ENCODE measurements around the gene CCDC59. TPM values are rescaled to one million over a fixed set of nuclear protein-coding genes. Genes with fewer than 3 reads are reported as not detected.

CCDC59 gene
- total RNA-seq, result 10 to 100 TPM; 23.3 to 76.4 (median 40.8) TPM

- ATAC-seq (ENCODE audit: low FRiP score in 2 of 2) (peak; percentile 99 to 100), DNase-seq (peak; percentile 96 to 98)
- Histone ChIP-seq H3K9me3 (no peaks in the 10 kb centered on the region), H3K4me3 (peak within 1 kb of the TSS; percentile 75 to 90 (median 79)), H3K27me3 (no peaks in the 10 kb centered on the region), H3K4me1 (peaks cover 31 to 44% (median 33%) of the 10 kb centered on the region in 4 donors), H3K27ac (peak within 1 kb of the TSS; percentile 96 to 98 (median 96)), H3K36me3 (peaks cover 3 to 32% (median 10%) of the 10 kb centered on the region in 4 donors)
- TF ChIP-seq CTCF (IDR thresholded peaks at IDR 0.05), result peak; percentile 98 to 100 (median 99)
- peak in 3 of 4 donors; percentile 44 to 90 (median 77) for TF ChIP-seq POLR2A (IDR thresholded peaks at IDR 0.05)
- TF ChIP-seq EP300 (IDR thresholded peaks at IDR 0.05), result peak in 1 of 4 donors; percentile 58
- TF ChIP-seq POLR2AphosphoS5 (IDR thresholded peaks at IDR 0.05), result peak; percentile 91 to 97
- WGBS, 2 donors, result 0 to 1% methylated on average over 40 to 59 of the region's 61 CpGs
Observed at GRCh38 chr12:82358200-82359114, at the start of gene CCDC59, which contains the start of gene METTL25. CCDC59 (minus strand) TSS chr12:82358387; CDS start chr12:82358376, 11 bp downstream. METTL25 (plus strand) TSS chr12:82358529; CDS start chr12:82358566, 37 bp downstream.

- Histone ChIP-seq H3K4me1 (no peaks in the 10 kb centered on the region), H3K4me3 (no peak overlapping the region), H3K27me3 (no peaks in the 10 kb centered on the region), H3K9me3 (no peaks in the 10 kb centered on the region), H3K27ac (no peak overlapping the region), H3K36me3 (peaks cover 0 to 3% (median 0%) of the 10 kb centered on the region in 4 donors)
- TF ChIP-seq CTCF (IDR thresholded peaks at IDR 0.05) (no peak), POLR2A (IDR thresholded peaks at IDR 0.05) (no peak), EP300 (IDR thresholded peaks at IDR 0.05) (no peak), POLR2AphosphoS5 (IDR thresholded peaks at IDR 0.05) (no peak)
- ATAC-seq (ENCODE audit: low FRiP score in 2 of 2), result no peak
- WGBS, 2 donors, result 47 to 56% methylated on average over 5 of the region's 5 CpGs
- DNase-seq, result no peak
Observed at GRCh38 chr12:82407481-82407880, 49.3 kb upstream of the CCDC59 start.

GRCh38 chr12:82406651-82407050 is 48.5 kb upstream of the CCDC59 start:
- Histone ChIP-seq H3K27ac (no peak overlapping the region), H3K4me1 (no peaks in the 10 kb centered on the region), H3K27me3 (no peaks in the 10 kb centered on the region), H3K36me3 (peaks cover 0 to 3% (median 0%) of the 10 kb centered on the region in 4 donors), H3K4me3 (no peak overlapping the region), H3K9me3 (no peaks in the 10 kb centered on the region)
- ATAC-seq (ENCODE audit: low FRiP score in 2 of 2), result no peak
- 60 to 73% methylated on average over 1 of the region's 1 CpG for WGBS, 2 donors
- TF ChIP-seq POLR2A (IDR thresholded peaks at IDR 0.05) (no peak), EP300 (IDR thresholded peaks at IDR 0.05) (no peak), CTCF (IDR thresholded peaks at IDR 0.05) (no peak), POLR2AphosphoS5 (IDR thresholded peaks at IDR 0.05) (no peak)
- no peak for DNase-seq

GRCh38 chr12:82400819-82401218 is 42.6 kb upstream of the CCDC59 start:
- Histone ChIP-seq H3K9me3 (no peaks in the 10 kb centered on the region), H3K27ac (no peak overlapping the region), H3K4me1 (no peaks in the 10 kb centered on the region), H3K27me3 (no peaks in the 10 kb centered on the region), H3K4me3 (no peak overlapping the region), H3K36me3 (peaks cover 0 to 10% (median 4%) of the 10 kb centered on the region in 4 donors)
- ATAC-seq (ENCODE audit: low FRiP score in 2 of 2), result no peak
- 74 to 88% methylated on average over 2 of the region's 2 CpGs for WGBS, 2 donors
- DNase-seq, result no peak
- no peak for TF ChIP-seq EP300 (IDR thresholded peaks at IDR 0.05)
- TF ChIP-seq POLR2A (IDR thresholded peaks at IDR 0.05), result no peak
- TF ChIP-seq CTCF (IDR thresholded peaks at IDR 0.05), result no peak
- no peak for TF ChIP-seq POLR2AphosphoS5 (IDR thresholded peaks at IDR 0.05)
